ENCODE measurements around the gene DNAH3. TPM values are rescaled to one million over a fixed set of nuclear protein-coding genes. Genes with fewer than 3 reads are reported as not detected.

DNAH3 gene
- total and polyA plus RNA-seq, 2 of the 8 experiments (the other 6 are each of a cell fraction or from before 2014, with no cell fraction given), result 0.57 to 0.71 TPM

DNA sequence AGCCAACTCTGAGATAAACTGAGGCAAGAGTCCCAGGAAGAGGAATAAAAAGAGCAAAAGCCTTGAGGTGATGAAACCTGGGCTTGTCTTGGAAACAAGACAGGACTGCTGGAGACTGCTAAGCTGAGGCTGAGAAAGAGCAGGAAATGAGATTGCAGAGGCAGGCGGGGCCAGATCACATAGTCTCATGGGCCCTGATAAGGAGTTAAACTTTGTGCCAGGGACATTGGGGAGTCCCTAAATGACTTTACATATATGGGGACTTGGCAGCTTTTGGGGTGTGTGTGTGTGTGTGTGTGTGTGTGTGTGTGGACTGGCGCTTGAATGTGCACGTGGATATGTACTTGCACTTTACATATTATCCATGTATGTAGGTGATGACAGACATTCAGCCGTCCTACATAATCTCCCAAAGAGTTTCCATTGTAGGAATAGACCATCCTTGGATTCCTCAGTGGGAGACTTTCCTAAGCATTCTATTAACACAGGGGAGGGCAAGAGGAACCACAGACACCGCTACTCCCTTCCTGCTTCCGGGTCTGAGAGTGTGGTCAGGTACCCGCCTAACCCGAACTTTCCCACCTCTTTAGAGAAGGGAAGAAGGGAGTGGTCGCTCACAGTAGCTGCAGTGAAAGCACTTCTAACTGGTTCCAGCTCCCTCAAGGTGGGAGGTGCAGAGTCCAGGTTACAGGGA lies 127.0 kb downstream of the DNAH3 start (continued):
- TF ChIP-seq POLR2A (IDR thresholded peaks at IDR 0.05; ENCODE audit: control extremely low read depth in 1 of 2, low read depth in 2 of 2, low read length in 2 of 2), result no peak
- no peak for TF ChIP-seq CHD1 (IDR thresholded peaks at IDR 0.05; ENCODE audit: low read depth, low read length)
- TF ChIP-seq SAP30 (IDR thresholded peaks at IDR 0.05; ENCODE audit: insufficient read depth, insufficient replicate concordance, low read length), result no peak
- no peak for TF ChIP-seq EZH2 (IDR thresholded peaks at IDR 0.05; ENCODE audit: low read depth, low read length, severe bottlenecking)
- TF ChIP-seq RXRA (IDR thresholded peaks at IDR 0.05; ENCODE audit: insufficient read depth, low read depth, low read length), result no peak
- TF ChIP-seq KDM4A (IDR thresholded peaks at IDR 0.05; ENCODE audit: low read depth, low read length, severe bottlenecking), result no peak

Data from H1 (cell line).